HG02884 (cell line): ENCODE data around the gene DGCR6L.
A peak's percentile ranks its signal among the peaks of the same experiment; 100 is the strongest.
"Not testable (repeated sequence)": the region's sequence is repeated elsewhere in the genome, so short reads cannot be mapped to it uniquely, and the experiment has no call there.

Source experiments
- ATAC-seq: cut with Tn5 transposase; IDR thresholded peaks from one replicate; pipeline ENCODE4 v1.9.1; 2021; ENCODE audit warnings: mild to moderate bottlenecking, moderate library complexity; ENCODE audit not compliant: unreplicated experiment

DGCR6L gene

DNA sequence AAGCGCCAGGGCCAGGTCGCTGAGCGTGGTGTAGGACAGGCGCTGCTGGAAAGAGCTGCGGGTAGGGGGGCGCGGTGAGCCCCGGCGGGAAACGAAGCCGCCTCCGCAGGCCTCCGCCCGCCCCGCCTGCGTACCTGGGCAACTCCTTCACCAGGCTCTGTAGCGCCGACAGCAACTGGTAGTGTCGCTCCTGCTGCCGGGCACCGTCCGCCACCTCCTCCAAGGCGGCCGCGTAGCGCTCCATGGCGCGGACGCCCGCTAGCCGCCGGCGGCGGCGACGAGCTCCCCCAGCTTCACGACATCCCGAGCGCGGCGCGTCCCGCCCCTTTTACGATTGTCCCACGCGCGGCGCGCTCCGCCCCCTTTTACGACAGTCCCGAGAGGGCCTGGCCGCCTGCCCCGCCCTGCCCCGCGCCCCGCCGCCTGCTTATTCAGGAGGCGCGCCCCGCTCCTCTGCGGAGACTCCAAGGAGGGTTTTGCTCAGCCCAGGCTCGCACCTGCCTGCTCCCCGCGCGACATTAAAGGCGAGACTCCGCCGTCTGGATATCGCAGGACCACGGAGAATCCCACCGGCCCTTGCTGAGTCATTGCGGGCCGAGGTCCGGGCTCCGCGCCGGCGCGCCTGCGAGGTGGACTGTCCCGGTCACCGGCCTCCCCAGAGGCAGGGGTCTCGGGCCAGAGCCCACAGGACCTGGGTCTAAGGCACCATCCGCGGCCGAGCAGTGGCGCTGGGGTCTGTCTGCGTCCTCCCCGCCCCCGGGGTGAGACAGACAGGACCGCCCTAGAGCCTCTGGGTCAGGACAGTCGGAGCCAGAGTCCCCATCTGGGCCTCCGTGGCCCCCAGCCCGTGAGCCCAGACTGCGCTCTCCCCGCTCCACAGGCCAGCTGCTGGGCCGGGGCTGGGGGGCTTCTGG, at the start of gene DGCR6L:
DGCR6L (minus strand) TSS at position 316 of the 914 bp plus-strand sequence; CDS start at position 244, 72 bp downstream.
- peak; percentile 60 for ATAC-seq

DNA sequence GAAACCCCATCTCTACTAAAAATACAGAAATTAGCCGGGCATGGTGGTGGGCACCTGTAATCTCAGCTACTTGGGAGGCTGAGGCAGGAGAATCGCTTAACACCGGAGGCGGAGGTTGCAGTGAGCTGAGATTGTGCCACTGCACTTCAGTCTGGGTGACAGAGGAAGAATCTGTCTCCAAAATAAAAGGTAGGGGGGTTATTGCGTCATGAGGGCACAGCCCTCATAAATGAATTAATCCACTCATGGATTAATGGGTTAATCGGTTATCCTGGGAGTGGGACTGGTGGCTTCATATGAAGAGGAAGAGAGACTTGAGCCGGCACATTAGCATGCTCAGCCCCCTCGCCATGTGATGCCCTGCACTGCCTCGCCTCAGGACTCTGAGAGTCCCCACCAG, 49.0 kb upstream of the DGCR6L start:
- not testable (repeated sequence) for ATAC-seq

DNA sequence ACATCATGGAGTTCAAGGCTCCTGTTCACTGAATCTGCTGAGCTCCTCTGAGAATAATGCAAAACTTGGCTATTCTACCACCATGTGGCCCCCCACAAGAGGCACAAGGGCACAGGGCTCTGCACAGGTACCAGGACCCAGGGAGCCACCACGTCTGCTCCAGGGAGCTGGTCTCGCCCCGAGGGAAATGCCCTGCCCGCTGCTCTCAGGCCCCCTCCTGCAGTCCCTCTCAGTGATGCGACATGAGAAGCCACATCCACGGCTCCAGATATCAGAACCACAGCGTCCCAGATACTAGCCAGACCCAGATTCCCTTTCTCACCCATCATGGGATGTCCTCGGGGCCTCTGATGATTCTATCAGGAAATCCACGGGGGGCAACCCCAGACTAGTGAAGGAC, 47.0 kb upstream of the DGCR6L start:
- ATAC-seq, result not testable (repeated sequence)

DNA sequence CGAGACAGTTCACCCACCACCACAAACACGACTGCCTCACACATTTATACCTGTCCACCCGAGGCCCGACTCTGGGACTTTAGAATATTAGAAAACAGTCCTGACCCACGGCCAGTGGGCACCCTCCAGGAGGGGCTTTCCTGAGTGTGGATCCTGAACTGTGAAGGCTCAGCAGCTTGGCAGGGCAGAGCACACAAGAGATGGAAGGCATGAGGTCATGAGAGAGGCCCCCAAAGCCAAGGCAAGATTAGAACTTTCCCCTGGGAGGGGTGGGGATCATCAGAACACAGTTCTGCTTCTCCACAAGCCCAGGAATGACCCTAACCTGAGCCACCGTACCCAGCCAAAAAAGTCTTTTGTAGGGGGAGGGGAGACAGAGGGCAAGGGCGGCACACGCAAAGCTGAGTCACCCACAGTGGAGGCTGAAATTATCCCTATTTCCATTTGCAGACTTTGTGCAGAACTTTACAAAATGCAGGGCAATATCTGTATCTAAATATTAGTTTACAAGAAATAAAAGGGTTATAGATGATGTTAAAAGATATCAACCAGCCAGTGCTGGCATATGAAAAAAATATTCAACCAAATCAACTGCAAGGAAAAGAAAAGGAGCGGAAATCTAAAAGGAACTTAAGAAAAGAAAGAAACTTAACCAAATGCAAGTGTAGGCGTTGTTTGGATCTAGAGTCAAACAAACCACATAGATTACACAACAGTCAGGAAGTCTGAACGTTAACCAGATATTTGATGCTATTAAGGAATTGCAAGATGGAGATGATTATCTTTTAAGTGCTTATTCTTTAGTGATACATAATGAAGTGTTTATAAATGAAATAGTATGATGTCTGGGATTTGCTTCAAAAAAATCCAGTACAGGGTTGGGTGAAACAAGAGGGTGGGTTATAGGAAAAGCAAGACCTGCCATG, 44.7 kb upstream of the DGCR6L start:
- ATAC-seq, result not testable (repeated sequence)

DNA sequence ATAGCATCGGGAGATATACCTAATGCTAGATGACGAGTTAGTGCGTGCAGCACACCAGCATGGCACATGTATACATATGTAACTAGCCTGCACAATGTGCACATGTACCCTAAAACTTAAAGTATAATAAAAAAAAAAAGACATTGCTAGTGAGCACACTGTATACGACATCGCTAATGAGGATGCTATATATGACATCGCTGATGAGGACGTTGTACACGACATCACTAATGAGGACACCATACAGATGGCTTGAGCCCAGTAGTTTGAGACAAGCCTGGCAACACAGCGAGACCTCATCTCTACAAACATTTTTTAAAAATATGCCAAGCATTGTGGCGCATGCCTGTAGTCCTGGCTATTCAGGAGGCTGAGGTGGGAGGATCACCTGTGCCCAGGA, 42.5 kb upstream of the DGCR6L start:
- not testable (repeated sequence) for ATAC-seq

DNA sequence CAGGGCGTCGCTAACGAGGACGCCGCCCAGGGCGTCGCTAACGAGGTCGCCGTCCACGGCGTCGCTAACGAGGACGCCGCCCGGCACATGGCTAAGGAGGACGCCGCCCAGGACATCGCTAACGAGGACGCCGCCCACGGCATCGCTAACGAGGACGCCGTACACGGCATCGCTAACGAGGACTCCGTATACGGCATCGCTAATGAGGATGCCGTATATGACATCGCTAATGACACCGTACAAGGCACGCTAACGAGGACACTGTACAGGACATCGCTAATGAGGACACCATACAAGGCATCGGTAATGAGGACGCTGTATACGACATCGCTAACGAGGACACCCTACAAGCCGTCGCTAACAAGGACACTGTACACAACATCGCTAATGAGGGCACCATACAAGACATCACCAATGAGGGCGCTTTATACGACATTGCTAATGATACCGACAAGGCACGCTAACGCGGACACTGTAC, 41.9 kb upstream of the DGCR6L start:
- ATAC-seq, result not testable (repeated sequence)

DNA sequence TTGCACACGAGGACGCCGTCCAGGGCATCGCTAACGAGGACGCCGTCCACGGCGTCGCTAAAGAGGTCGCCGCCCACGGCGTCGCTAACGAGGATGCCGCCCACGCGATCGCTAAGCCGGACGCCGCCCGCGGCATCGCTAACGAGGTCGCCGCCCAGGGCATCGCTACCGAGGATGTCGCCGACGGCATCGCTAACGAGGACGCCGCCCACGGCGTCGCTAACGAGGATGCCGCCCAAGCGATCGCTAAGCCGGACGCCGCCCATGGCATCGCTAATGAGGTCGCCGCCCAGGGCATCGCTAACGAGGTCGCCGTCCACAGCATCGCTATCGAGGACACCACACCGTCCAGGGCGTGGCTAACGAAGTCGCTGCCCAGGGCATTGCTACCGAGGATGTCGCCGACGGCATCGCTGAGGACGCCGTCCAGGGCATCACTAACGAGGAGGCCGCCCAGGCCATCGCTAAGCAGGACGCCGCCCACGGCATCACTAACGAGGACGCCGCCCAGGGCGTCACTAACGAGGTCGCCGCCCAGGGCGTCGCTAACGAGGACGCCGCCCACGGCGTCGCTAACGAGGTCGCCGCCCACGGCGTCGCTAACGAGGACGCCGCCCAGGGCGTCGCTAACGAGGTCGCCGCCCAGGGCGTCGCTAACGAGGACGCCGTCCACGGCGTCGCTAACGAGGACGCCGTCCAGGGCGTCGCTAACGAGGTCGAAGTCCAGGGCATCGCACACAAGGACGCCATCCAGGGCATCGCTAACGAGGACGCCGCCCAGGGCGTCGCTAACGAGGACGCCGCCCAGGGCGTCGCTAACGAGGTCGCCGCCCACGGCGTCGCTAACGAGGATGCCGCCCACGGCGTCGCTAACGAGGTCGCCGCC, 41.2 kb upstream of the DGCR6L start:
- ATAC-seq, result not testable (repeated sequence)

DNA sequence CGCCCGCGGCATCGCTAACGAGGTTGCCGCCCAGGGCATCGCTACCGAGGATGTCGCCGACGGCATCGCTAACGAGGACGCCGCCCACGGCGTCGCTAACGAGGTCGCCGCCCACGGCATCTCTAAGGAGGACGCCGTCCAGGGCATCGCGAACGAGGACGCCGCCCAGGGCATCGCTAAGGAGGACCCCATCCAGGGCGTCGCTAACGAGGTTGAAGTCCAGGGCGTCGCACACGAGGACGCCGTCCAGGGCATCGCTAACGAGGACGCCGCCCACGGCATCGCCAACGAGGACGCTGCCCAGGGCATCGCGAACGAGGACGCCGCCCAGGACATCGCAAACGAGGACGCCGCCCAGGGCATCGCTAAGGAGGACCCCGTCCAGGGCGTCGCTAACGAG, 40.4 kb upstream of the DGCR6L start:
- not testable (repeated sequence) for ATAC-seq

DNA sequence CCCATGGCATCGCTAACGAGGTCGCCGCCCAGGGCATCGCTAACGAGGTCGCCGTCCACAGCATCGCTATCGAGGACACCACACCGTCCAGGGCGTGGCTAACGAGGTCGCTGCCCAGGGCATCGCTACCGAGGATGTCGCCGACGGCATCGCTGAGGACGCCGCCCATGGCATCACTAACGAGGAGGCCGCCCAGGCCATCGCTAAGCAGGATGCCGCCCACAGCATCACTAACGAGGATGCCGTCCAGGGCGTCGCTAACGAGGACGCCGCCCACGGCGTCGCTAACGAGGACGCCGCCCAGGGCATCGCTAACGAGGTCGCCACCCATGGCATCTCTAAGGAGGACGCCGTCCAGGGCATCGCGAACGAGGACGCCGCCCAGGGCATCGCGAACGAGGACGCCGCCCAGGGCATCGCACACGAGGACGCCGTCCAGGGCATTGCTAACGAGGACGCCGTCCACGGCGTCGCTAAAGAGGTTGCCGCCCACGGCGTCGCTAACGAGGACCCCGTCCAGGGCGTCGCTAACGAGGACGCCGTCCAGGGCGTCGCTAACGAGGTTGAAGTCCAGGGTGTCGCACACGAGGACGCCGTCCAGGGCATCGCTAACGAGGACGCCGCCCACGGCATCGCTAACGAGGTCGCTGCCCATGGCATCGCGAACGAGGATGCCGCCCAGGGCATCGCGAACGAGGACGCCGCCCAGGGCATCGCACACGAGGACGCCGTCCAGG, 38.8 kb upstream of the DGCR6L start:
- not testable (repeated sequence) for ATAC-seq

DNA sequence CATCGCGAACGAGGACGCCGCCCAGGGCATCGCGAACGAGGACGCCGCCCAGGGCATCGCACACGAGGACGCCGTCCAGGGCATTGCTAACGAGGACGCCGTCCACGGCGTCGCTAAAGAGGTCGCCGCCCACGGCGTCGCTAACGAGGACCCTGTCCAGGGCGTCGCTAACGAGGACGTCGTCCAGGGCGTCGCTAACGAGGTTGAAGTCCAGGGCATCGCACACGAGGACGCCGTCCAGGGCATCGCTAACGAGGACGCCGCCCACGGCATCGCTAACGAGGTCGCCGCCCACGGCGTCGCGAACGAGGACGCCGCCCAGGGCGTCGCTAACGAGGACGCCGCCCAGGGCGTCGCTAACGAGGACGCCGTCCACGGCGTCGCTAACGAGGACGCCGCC, 38.1 kb upstream of the DGCR6L start:
- not testable (repeated sequence) for ATAC-seq

DNA sequence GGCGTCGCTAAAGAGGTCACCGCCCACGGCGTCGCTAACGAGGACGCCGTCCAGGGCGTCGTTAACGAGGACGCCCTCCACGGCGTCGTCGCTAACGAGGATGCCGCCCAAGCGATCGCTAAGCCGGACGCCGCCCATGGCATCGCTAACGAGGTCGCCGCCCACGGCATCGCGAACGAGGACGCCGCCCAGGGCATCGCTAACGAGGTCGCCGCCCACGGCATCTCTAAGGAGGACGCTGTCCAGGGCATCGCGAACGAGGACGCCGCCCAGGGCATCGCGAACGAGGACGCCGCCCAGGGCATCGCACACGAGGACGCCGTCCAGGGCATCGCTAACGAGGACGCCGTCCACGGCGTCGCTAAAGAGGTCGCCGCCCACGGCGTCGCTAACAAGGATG, 37.0 kb upstream of the DGCR6L start:
- not testable (repeated sequence) for ATAC-seq

DNA sequence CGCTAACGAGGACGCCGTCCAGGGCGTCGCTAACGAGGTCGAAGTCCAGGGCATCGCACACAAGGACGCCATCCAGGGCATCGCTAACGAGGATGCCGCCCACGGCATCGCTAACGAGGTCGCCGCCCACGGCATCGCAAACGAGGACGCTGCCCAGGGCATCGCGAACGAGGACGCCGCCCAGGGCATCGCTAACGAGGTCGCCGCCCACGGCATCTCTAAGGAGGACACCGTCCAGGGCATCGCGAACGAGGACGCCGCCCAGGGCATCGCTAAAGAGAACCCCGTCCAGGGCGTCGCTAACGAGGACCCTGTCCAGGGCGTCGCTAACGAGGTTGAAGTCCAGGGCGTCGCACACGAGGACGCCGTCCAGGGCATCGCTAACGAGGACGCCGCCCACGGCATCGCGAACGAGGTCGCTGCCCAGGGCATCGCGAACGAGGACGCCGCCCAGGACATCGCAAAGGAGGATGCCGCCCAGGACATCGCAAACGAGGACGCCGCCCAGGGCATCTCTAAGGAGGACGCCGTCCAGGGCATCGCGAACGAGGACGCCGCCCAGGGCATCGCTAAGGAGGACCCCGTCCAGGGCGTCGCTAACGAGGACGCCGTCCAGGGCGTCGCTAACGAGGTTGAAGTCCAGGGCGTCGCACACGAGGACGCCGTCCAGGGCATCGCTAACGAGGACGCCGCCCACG, 36.2 kb upstream of the DGCR6L start:
- ATAC-seq, result not testable (repeated sequence)

DNA sequence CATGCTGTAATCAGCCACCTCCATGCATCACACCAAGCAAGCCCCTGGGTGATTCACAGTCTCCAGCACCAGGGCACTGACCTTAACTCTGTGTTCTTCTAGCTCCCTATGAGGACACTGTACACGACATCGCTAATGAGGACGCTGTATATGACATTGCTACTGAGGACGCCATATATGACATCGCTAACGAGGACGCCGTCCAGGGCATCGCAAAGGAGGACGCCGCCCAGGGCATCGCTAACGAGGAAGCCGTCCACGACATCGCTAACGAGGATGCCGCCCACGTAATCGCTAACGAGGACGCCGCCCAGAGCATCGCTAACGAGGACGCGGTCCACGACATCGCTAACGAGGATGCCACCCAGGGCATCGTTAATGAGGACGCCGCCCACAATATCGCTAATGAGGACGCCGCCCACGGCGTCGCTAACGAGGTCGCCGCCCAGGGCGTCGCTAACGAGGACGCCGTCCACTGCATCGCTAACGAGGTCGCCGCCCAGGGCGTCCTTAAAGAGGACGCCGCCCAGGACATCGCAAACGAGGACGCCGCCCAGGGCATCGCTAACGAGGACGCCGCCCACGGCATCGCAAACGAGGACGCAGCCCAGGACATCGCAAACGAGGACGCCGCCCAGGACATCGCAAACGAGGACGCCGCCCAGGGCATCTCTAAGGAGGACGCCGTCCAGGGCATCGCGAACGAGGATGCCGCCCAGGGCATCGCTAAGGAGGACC, 34.5 kb upstream of the DGCR6L start:
- no peak for ATAC-seq

DNA sequence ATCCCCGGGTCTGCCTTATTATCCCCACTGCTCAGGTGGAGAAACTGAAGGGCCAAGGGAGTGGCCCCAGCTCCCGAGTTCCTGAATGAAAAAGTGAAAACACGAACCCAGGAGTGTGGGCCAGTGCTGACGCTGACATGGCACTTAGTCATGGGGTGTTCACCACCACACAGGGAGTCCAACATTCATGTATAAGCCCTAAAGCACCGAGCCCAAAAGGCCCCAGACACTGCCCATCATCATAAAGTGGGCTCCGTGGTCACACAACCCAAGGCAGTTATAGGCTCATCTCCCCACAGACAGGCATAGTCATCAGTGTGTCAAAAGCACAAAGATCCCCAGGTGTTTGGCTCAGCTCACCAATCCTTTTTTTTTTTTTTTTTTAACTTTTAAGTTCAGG, 32.7 kb upstream of the DGCR6L start:
- ATAC-seq, result not testable (repeated sequence)

DNA sequence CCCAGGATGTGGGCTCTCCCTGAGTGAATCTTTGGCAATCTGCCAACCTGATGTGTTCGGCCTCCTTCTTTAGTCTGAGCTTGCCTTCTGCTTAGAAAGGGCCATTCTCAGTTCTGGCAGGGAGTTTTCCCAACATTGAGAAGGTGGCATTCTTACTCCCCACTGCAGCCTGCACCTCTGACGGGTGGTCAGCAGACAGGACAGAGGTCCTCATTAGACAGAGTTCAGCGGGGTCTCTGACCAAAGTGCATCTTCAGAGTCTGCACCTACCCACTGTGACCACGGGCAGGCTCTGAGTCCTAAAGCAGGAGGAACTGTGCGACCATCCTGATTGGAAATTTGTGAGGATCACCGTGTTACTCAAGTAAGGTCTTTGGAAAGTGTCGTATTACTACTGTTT, 26.7 kb upstream of the DGCR6L start:
- ATAC-seq, result not testable (repeated sequence)

DNA sequence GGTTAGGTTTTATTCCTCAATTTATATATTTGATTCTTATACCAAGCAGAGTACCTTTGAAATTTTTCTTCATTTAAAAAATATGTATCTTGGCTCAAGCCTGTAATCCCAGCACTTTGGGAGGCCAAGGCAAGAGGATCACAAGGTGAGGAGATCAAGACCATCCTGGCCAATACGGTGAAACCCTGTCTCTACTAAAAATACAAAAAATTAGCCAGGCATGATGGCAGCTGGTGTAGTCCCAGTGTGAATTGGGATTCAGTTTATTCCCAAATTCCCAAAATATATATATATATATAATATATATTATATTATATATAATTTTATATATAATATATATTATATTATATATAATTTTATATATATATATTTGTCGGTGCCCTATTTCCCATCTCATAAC, 18.4 kb upstream of the DGCR6L start:
- not testable (repeated sequence) for ATAC-seq

DNA sequence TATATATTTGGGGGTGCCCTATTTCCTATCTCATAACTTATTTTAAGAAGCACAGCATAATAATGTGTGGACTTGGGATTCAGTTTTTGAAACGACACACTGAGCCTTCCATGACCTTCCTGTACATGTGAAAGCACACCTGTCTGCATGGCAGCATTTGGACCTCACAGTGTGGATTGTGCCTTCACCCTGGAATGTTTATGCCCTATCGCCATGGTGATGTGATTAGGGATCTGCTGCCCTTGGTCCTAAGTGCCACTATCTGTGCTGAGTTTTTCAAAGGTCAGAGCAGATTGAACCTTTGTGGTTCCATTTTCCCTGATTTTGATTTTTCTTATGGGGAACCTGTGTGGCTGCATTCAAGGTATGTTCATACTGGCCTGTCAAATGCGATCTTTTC, 17.9 kb upstream of the DGCR6L start:
- not testable (repeated sequence) for ATAC-seq

DNA sequence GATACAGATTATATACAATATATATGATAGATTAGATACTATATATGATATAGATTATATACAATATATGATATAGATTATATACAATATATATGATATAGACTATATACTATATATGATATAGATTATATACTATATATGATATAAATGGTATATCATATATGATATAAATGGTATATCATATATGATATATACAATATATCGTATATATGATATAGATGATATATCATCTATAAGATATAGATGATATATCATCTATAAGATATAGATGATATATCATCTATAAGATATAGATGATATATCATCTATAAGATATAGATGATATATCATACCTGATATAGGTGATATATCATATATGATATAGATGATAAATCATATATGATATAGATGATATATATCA, 16.7 kb upstream of the DGCR6L start:
- not testable (repeated sequence) for ATAC-seq
